Measurements from ENCODE around the gene RANBP3. TPM values are rescaled to one million over a fixed set of nuclear protein-coding genes. Genes with fewer than 3 reads are reported as not detected.

Gene RANBP3
- total RNA-seq, 2 experiments from 2014 or later = 74.3 to 87.5 TPM

DNA sequence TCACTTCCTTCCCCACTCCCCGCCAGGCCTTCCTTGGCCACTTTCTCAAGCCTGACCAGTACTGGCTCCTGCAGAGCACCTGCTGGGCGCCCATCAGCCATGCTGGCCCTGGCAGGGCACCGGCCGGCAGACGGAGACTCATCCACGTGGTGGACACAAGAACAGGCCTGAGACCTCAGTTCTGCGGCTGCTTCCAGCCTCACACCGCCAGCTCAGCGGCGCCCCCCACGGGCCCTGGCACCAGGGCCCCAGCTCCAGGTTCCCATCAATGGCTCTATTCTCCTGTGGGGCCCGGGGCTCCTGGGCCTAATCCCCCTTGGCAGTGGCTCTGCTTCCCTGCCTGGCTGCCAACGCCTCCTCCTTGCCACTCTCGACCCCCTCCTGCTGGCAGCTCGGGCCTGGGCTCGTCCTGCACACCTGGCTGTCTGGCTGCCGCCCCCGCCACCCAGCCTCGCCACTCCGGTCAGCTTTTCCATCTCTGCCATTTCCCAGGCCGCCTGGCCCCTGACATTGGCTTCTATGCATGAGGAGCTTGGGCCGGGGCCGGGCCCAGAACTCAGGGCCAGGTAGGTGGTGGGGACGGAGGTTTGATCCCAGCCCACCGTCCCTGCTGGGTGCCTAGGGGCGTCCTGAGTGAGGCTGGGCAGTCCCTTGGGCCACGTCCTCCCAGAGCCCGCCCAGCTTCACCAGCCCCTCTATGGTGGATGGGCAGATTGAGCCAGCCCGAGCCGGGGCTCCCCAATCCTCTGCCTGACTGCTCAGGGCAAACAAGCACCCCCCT is 80.6 kb downstream of the RANBP3 start:
- H3K4me3 Mint-ChIP-seq = no peak overlapping the region
- H3K27ac Mint-ChIP-seq = no peak overlapping the region
- no peaks in the 10 kb centered on the region for H3K9me3 Mint-ChIP-seq
- CTCF ChIA-PET = interaction anchor here (0.9 to 1.1 kb wide), 3 partner anchors 64 to 125 kb away, joined by 3 to 6 read pairs (median 4); partner anchors contain the start of gene NRTN
- H3K27me3 Mint-ChIP-seq = no peaks in the 10 kb centered on the region
- DNase-seq = no peak
- H3K36me3 Mint-ChIP-seq (ENCODE audit: low read depth) = peaks cover 7% of the 10 kb centered on the region
- TF ChIP-seq, protein P1, sequence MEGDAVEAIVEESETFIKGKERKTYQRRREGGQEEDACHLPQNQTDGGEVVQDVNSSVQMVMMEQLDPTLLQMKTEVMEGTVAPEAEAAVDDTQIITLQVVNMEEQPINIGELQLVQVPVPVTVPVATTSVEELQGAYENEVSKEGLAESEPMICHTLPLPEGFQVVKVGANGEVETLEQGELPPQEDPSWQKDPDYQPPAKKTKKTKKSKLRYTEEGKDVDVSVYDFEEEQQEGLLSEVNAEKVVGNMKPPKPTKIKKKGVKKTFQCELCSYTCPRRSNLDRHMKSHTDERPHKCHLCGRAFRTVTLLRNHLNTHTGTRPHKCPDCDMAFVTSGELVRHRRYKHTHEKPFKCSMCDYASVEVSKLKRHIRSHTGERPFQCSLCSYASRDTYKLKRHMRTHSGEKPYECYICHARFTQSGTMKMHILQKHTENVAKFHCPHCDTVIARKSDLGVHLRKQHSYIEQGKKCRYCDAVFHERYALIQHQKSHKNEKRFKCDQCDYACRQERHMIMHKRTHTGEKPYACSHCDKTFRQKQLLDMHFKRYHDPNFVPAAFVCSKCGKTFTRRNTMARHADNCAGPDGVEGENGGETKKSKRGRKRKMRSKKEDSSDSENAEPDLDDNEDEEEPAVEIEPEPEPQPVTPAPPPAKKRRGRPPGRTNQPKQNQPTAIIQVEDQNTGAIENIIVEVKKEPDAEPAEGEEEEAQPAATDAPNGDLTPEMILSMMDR (IDR thresholded peaks at IDR 0.05) = no peak
- POLR2A ChIA-PET = interaction anchor here (0.6 kb wide), 1 partner anchor 199 kb away, joined by 3 read pairs; no protein-coding TSS in a partner anchor
- intact Hi-C loops (cut with micrococcal nuclease) = no loop called here
- peaks cover 17% of the 10 kb centered on the region for H3K4me1 Mint-ChIP-seq (ENCODE audit: low read depth)
- ATAC-seq = no peak

DNA sequence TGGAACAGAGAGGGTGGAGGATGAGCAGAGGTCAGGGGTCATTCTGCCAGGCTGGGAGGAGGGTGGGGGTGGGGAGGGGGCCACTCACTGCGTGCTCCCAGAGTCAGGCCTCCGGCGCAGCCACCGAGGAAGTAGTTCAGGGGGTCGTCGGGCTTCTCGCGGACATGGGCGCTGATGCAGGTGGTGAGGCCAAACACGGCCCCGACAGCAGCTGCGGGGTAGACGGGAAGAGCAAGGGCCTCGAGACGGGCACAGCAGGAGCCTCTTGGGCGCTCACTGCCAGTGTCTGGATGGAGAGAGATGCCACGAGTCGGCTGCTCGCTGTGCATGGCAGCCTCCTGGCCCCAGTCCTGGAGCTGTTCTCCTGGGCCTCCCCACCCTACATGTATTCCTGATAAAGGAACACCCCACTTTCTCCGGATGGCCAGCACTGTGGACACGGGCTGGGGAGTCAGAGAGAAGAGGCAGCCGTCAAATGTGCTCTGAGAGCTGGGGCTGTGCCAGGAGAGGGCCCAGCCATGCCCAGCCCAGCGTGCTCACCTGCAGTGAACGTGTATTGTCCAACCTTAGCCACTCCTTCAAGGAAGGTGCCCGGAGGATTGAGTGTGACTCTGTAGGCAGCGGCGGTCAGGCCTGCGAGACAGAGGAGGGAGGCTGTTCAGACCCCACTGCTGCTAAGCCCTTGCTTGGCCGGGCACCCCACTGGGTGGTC is 81.4 kb downstream of the RANBP3 start:
- TF ChIP-seq, protein P1 (IDR thresholded peaks at IDR 0.05) = no peak
- H3K4me3 Mint-ChIP-seq = no peak overlapping the region

DNA sequence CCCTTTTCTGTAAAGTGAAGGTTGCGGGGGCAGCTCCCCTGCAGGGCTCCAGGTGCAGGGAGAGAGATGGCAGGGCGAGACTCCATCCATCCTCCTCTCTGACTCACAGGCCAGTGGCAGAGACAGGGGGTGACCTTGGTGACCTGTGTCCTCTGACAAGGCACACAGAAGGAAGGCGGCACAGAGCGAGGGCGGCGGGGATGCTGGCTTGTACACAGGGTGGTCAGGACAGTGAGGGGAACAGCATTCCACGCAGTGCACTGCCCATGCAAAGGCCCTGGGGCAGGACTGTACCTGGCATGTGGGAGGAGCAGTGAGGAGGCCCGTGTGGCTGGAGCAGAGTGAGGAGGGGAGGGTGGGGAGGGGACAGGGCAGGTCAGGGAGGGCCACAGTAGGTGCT is 82.0 kb downstream of the RANBP3 start:
- H3K4me1 Mint-ChIP-seq (ENCODE audit: low read depth) = peaks cover 8% of the 10 kb centered on the region
- no peaks in the 10 kb centered on the region for H3K9me3 Mint-ChIP-seq

More for the DNA sequence above, 81.4 kb downstream of the RANBP3 start:
- ChIA-PET POLR2A (interaction anchor here (0.6 kb wide), 1 partner anchor 198 kb away, joined by 3 read pairs; no protein-coding TSS in a partner anchor), CTCF (interaction anchor here (0.9 to 1.1 kb wide), 2 partner anchors 63 to 92 kb away, joined by 3 to 6 read pairs; partner anchors contain the start of gene NRTN)
- DNase-seq = no peak
- no peak overlapping the region for H3K27ac Mint-ChIP-seq
- H3K9me3 Mint-ChIP-seq = no peaks in the 10 kb centered on the region
- no peaks in the 10 kb centered on the region for H3K27me3 Mint-ChIP-seq
- H3K4me1 Mint-ChIP-seq (ENCODE audit: low read depth) = peaks cover 15% of the 10 kb centered on the region
- intact Hi-C loops (cut with micrococcal nuclease) = no loop called here
- no peak for ATAC-seq
- H3K36me3 Mint-ChIP-seq (ENCODE audit: low read depth) = peaks cover 7% of the 10 kb centered on the region

DNA sequence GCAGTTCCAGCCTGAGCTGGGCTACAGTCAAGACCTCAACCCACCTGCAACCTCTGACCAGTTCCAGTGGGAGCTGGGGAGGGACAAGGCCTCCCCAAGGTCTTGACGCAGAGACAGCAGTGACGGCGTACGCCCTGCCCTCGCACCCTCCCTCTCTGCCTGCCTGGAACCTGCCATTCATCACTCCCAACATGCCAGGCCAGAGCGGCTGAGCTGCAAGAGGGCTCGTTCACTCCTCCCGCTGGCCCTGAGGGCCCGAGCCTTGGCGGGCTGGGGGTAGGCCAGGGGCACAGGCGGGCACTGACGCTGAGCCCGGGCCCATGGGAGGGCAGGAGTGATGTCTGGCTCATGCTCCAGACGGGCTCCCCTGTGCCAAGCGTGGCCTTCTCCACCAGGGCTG is 82.5 kb downstream of the RANBP3 start:
- intact Hi-C loops (cut with micrococcal nuclease) = no loop called here
- peaks cover 7% of the 10 kb centered on the region for H3K36me3 Mint-ChIP-seq (ENCODE audit: low read depth)
- no peak overlapping the region for H3K27ac Mint-ChIP-seq
- H3K27me3 Mint-ChIP-seq = no peaks in the 10 kb centered on the region
- TF ChIP-seq, protein P1 (IDR thresholded peaks at IDR 0.05) = no peak
- ChIA-PET CTCF (no interaction called here), POLR2A (no interaction called here)
- H3K9me3 Mint-ChIP-seq = no peaks in the 10 kb centered on the region
- ATAC-seq (no peak), DNase-seq (no peak)
- H3K4me3 Mint-ChIP-seq = no peak overlapping the region
- H3K4me1 Mint-ChIP-seq (ENCODE audit: low read depth) = peaks cover 8% of the 10 kb centered on the region

More for the DNA sequence above, 82.0 kb downstream of the RANBP3 start:
- intact Hi-C loops (cut with micrococcal nuclease) = no loop called here
- ATAC-seq (no peak), DNase-seq (no peak)
- Mint-ChIP-seq H3K4me3 (no peak overlapping the region), H3K36me3 (ENCODE audit: low read depth) (peaks cover 7% of the 10 kb centered on the region), H3K27ac (no peak overlapping the region), H3K27me3 (no peaks in the 10 kb centered on the region)
- ChIA-PET CTCF (no interaction called here), POLR2A (no interaction called here)
- TF ChIP-seq, protein P1 (IDR thresholded peaks at IDR 0.05) = no peak
